Transverse colon (tissue), 4 donors: ENCODE results near the gene GRM7. TPM values are rescaled to one million over a fixed set of nuclear protein-coding genes. Genes with fewer than 3 reads are reported as not detected.

Experiments used
- DNase-seq: peaks from one replicate; pipeline ENCODE4 v3.0.0-alpha.2; 2019
- H3K27ac ChIP-seq, 4 donors: fragments of 200-600 bp; sonication (generic); 2 replicates each; pipeline ENCODE4 v1.5.1; 2016 to 2018; ENCODE audit warnings: inconsistent platforms in 4 of 4
- H3K27me3 ChIP-seq: fragments of 200-600 bp; sonication (generic); 2 replicates; pipeline ENCODE4 v1.5.1; 2017; ENCODE audit warnings: inconsistent platforms
- H3K36me3 ChIP-seq, 4 donors: fragments of 200-600 bp; sonication (generic); 2 replicates each; pipeline ENCODE4 v1.5.1; 2017 to 2019; ENCODE audit warnings: inconsistent platforms in 4 of 4
- H3K4me1 ChIP-seq, 4 donors: fragments of 200-600 bp; sonication (generic); 2 replicates each; pipeline ENCODE4 v1.5.1; 2017 to 2020; ENCODE audit warnings: inconsistent platforms in 4 of 4
- H3K4me3 ChIP-seq, 4 donors: fragments of 200-600 bp; sonication (generic); 1 replicate in 1 of 4; 2 replicates in 3 of 4; pipeline versions ENCODE4 v1.5.1 to v1.6.1; 2017 to 2019; ENCODE audit warnings: inconsistent platforms in 4 of 4
- H3K9me3 ChIP-seq, 2 donors: fragments of 200-600 bp; sonication (generic); 2 replicates each; pipeline ENCODE4 v1.5.1; 2017 to 2019; ENCODE audit warnings: inconsistent platforms in 2 of 2
- EP300 ChIP-seq: sonication (generic); formaldehyde crosslinking; IDR thresholded peaks from one replicate; pipeline ENCODE4 v1.6.1; 2017; ENCODE audit warnings: antibody characterized with exemption, low read depth
- POLR2A ChIP-seq: fragments of 450-650 bp; IDR thresholded peaks from one replicate; pipeline ENCODE4 v1.6.1; 2016; ENCODE audit warnings: antibody characterized with exemption, mild to moderate bottlenecking, moderate library complexity
- POLR2AphosphoS5 ChIP-seq, 3 donors: sonication (generic); formaldehyde crosslinking; IDR thresholded peaks; one replicate each; pipeline ENCODE4 v1.6.1; 2016; ENCODE audit warnings: antibody characterized with exemption in 3 of 3
- WGBS, 2 donors: methylation state at CpG; one replicate each; pipeline ENCODE4 v1.1.5; 2018; ENCODE audit warnings: low coverage in 1 of 2; 5-methylcytosine and 5-hydroxymethylcytosine counted together
- in situ Hi-C, 4 donors: fragments of 200-750 bp; cut with MboI; loops; one replicate each; pipeline versions ENCODE4 v1.15.0 to v1.15.1; 2017; ENCODE audit warnings: low sequenced_read_pairs in 3 of 4, low pct_ligation_motif_present in 1 of 4, low pct_unique_long_range_greater_than_20kb in 1 of 4
- intact Hi-C: fragments of 100-400 bp; cut with DNase I; formaldehyde crosslinking; loops from one replicate; pipeline ENCODE4 v1.15.1; 2023; ENCODE audit warnings: low total_unique reads
- total RNA-seq, 4 donors: library from RNA; depleted of rRNA; stranded (reverse); fragments of >200 nt; gene quantifications; one replicate each; pipeline ENCODE4 v1.1.0, GENCODE V29; 2016
- TF ChIP-seq, protein P1 (sequence below), 5 experiments: fragments of 200-600 bp in 3 of 5; fragments of 450-650 bp in 2 of 5; sonication (generic) in 3 of 5; IDR thresholded peaks; 1 replicate in 2 of 5; 2 replicates in 3 of 5; pipeline ENCODE4 v1.5.1; 2016 to 2017; ENCODE audit warnings: antibody characterized with exemption in 5 of 5, inconsistent platforms in 3 of 5, mild to moderate bottlenecking in 2 of 5, moderate library complexity in 1 of 5

GRM7 gene
- total RNA-seq, 4 donors from 2014 or later = 0.14 to 0.20 (median 0.16) TPM; not detected in 1

DNA sequence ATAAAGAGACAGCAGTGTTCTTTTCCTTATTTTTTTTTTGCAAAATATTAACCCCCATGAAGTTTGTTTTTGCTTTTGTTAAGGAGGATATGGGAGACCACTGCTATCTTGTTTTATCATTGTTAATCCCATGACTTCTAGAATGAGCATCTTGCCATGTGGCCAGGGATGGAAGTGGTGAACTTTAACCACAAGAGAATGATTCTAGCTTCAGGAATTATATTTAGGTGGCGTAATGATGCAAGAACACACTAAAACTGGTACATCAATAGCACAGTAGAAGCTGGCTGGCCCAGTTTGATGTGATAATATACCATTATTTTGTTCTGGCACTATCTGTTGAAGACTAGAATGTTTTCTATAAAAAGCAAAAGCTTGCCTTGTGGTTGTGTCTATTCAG is 720.9 kb downstream of the GRM7 start:
- in situ Hi-C loops = no loop called here

DNA sequence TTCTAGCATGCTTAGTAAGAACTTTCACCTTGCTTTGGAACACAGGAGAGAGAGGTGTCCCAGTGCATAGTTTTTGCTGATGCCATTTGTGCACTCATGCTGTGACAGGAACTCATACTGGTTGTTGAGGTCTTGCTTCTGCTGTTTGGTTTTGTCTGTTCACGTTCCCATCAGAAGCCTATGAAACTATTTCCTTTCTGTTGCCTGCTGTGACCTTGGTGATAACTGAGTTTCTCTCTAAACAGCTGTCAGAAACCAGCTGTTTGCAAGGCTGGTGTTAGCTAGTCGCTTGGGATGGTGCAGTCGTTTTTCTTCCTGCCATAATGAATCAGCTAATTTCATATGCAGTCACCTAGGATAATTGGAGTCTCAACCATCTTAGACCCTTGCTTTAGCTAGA is 724.1 kb downstream of the GRM7 start:
- in situ Hi-C loops = no loop called here

More for the DNA sequence above, 720.9 kb downstream of the GRM7 start:
- H3K36me3 ChIP-seq = no peaks in the 10 kb centered on the region
- H3K27me3 ChIP-seq = no peaks in the 10 kb centered on the region
- DNase-seq = no peak
- intact Hi-C loops = no loop called here
- TF ChIP-seq, protein P1, sequence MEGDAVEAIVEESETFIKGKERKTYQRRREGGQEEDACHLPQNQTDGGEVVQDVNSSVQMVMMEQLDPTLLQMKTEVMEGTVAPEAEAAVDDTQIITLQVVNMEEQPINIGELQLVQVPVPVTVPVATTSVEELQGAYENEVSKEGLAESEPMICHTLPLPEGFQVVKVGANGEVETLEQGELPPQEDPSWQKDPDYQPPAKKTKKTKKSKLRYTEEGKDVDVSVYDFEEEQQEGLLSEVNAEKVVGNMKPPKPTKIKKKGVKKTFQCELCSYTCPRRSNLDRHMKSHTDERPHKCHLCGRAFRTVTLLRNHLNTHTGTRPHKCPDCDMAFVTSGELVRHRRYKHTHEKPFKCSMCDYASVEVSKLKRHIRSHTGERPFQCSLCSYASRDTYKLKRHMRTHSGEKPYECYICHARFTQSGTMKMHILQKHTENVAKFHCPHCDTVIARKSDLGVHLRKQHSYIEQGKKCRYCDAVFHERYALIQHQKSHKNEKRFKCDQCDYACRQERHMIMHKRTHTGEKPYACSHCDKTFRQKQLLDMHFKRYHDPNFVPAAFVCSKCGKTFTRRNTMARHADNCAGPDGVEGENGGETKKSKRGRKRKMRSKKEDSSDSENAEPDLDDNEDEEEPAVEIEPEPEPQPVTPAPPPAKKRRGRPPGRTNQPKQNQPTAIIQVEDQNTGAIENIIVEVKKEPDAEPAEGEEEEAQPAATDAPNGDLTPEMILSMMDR (IDR thresholded peaks at IDR 0.05) = no peak
- TF ChIP-seq POLR2A (no peak), POLR2AphosphoS5 (IDR thresholded peaks at IDR 0.05) (no peak)
- H3K27ac ChIP-seq = no peak overlapping the region
- no peaks in the 10 kb centered on the region for H3K9me3 ChIP-seq
- no peaks in the 10 kb centered on the region for H3K4me1 ChIP-seq
- no peak overlapping the region for H3K4me3 ChIP-seq
- WGBS, 2 donors = 68 to 100% methylated on average over 1 of the region's 1 CpG

DNA sequence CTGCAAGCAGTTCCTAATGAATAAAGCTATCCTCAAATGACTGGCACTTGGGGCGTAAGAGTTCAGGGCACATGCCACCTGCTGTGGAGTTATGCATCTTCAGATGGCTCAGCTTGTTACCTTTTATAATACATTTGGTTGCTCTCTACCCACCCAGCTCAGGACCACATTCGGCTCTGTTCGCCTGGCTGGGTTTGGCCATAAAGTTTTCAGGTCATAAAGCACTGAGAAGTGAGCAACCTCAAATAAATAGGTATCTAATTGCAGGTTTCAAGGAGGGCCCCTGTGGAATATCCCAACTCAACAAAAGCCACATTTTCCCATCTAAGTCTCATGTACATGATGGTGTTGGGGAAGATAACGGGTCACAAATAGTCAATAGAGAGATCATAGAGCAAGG is 727.3 kb downstream of the GRM7 start:
- DNase-seq = no peak
- Histone ChIP-seq H3K27me3 (no peaks in the 10 kb centered on the region), H3K4me1 (no peaks in the 10 kb centered on the region), H3K36me3 (no peaks in the 10 kb centered on the region), H3K27ac (no peak overlapping the region), H3K9me3 (no peaks in the 10 kb centered on the region), H3K4me3 (no peak overlapping the region)
- intact Hi-C loops = no loop called here
- 77 to 81% methylated on average over 4 of the region's 4 CpGs for WGBS, 2 donors
- in situ Hi-C loops = no loop called here
- TF ChIP-seq EP300 = no peak
- TF ChIP-seq, protein P1 (IDR thresholded peaks at IDR 0.05) = no peak
- TF ChIP-seq POLR2A = no peak
- TF ChIP-seq POLR2AphosphoS5 (IDR thresholded peaks at IDR 0.05) = no peak

More for the DNA sequence above, 724.1 kb downstream of the GRM7 start:
- intact Hi-C loops = no loop called here
- no peaks in the 10 kb centered on the region for H3K27me3 ChIP-seq
- no peak for DNase-seq
- no peaks in the 10 kb centered on the region for H3K4me1 ChIP-seq
- TF ChIP-seq EP300 (no peak), POLR2AphosphoS5 (IDR thresholded peaks at IDR 0.05) (no peak), POLR2A (no peak)
- TF ChIP-seq, protein P1 (IDR thresholded peaks at IDR 0.05) = no peak
- no peaks in the 10 kb centered on the region for H3K9me3 ChIP-seq
- no peak overlapping the region for H3K4me3 ChIP-seq
- no peaks in the 10 kb centered on the region for H3K36me3 ChIP-seq
- H3K27ac ChIP-seq = no peak overlapping the region
- 30 to 43% methylated on average over 3 of the region's 3 CpGs for WGBS, 2 donors

DNA sequence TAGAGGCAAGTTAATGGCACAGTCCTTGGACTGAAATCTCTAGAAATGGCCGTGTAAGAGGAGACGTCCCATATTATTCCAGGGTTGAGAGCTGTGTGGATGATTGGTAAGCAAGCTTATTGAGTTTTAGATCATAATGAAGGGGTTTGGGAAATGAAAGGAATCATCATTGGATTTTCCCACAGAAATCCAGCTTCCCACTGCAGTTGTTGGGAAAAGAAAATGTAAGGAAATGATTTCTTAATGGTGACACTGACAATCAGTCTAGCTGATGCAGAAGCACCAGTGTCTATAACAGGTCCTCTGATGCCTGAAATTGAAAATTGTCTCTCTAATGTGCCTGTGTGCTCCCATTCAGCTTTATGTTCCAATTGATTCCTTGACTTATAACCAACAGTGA is 728.6 kb downstream of the GRM7 start:
- intact Hi-C loops (no loop called here), in situ Hi-C loops (no loop called here)

More for the DNA sequence above, 728.6 kb downstream of the GRM7 start:
- Histone ChIP-seq H3K27ac (no peak overlapping the region), H3K4me3 (no peak overlapping the region), H3K36me3 (no peaks in the 10 kb centered on the region), H3K27me3 (no peaks in the 10 kb centered on the region), H3K4me1 (no peaks in the 10 kb centered on the region), H3K9me3 (no peaks in the 10 kb centered on the region)
- TF ChIP-seq POLR2AphosphoS5 (IDR thresholded peaks at IDR 0.05) (no peak), POLR2A (no peak), EP300 (no peak)
- TF ChIP-seq, protein P1 (IDR thresholded peaks at IDR 0.05) = no peak
- no peak for DNase-seq
- WGBS, 2 donors = 74 to 92% methylated on average over 2 of the region's 2 CpGs
